Ishikawa (cell line): ENCODE measurements around the gene TUT1.

Experiments
- CEBPB ChIP-seq: IDR thresholded peaks from 2 replicates; pipeline ENCODE4 v1.6.1; 2012
- CREB1 ChIP-seq: IDR thresholded peaks from 2 replicates; pipeline ENCODE4 v1.6.1; 2012; ENCODE audit warnings: low read depth
- EGR1 ChIP-seq: IDR thresholded peaks from 2 replicates; pipeline ENCODE4 v1.6.1; 2012
- EP300 ChIP-seq: IDR thresholded peaks from 2 replicates; pipeline ENCODE4 v1.6.1; 2012; ENCODE audit warnings: borderline replicate concordance
- FOXM1 ChIP-seq: IDR thresholded peaks from 2 replicates; pipeline ENCODE4 v1.6.1; 2012; ENCODE audit warnings: low read depth, borderline replicate concordance
- MAX ChIP-seq: IDR thresholded peaks from 2 replicates; pipeline ENCODE4 v1.6.1; 2012
- NFIC ChIP-seq: IDR thresholded peaks from 2 replicates; pipeline ENCODE4 v1.6.1; 2012
- RAD21 ChIP-seq: IDR thresholded peaks from 2 replicates; pipeline ENCODE4 v1.6.1; 2012; ENCODE audit warnings: low read depth
- REST ChIP-seq: IDR thresholded peaks from 2 replicates; pipeline ENCODE4 v1.6.1; 2012; ENCODE audit warnings: low read depth, mild to moderate bottlenecking
- TAF1 ChIP-seq: IDR thresholded peaks from 2 replicates; pipeline ENCODE4 v1.6.1; 2012; ENCODE audit warnings: low read depth, mild to moderate bottlenecking
- TCF12 ChIP-seq: IDR thresholded peaks from 2 replicates; pipeline ENCODE4 v1.6.1; 2012; ENCODE audit warnings: low read depth
- TEAD4 ChIP-seq: IDR thresholded peaks from 2 replicates; pipeline ENCODE4 v1.6.1; 2012
- USF1 ChIP-seq: IDR thresholded peaks from 2 replicates; pipeline ENCODE4 v1.6.1; 2012
- YY1 ChIP-seq: IDR thresholded peaks from 2 replicates; pipeline ENCODE4 v1.6.1; 2012; ENCODE audit warnings: low read depth
- ZBTB7A ChIP-seq: IDR thresholded peaks from 2 replicates; pipeline ENCODE4 v1.6.1; 2012; ENCODE audit warnings: low read depth

The TUT1 gene

GRCh38 chr11:62542111-62542745 is 49.1 kb downstream of the TUT1 start:
- TF ChIP-seq EGR1 (no peak), TCF12 (no peak), MAX (no peak), EP300 (no peak), TAF1 (no peak), CEBPB (no peak), RAD21 (no peak), TEAD4 (no peak), YY1 (no peak), ZBTB7A (no peak), REST (no peak), CREB1 (no peak), NFIC (no peak), FOXM1 (no peak), USF1 (no peak)

- TF ChIP-seq TCF12, result no peak
- no peak for TF ChIP-seq CREB1
- TF ChIP-seq NFIC, result no peak
- TF ChIP-seq USF1, result no peak
- no peak for TF ChIP-seq EP300
- no peak for TF ChIP-seq YY1
- TF ChIP-seq MAX, result no peak
- TF ChIP-seq FOXM1, result no peak
- TF ChIP-seq CEBPB, result no peak
- TF ChIP-seq TAF1, result no peak
- no peak for TF ChIP-seq ZBTB7A
These were observed 50.3 kb downstream of the TUT1 start for GRCh38 chr11:62540804-62541701.

DNA sequence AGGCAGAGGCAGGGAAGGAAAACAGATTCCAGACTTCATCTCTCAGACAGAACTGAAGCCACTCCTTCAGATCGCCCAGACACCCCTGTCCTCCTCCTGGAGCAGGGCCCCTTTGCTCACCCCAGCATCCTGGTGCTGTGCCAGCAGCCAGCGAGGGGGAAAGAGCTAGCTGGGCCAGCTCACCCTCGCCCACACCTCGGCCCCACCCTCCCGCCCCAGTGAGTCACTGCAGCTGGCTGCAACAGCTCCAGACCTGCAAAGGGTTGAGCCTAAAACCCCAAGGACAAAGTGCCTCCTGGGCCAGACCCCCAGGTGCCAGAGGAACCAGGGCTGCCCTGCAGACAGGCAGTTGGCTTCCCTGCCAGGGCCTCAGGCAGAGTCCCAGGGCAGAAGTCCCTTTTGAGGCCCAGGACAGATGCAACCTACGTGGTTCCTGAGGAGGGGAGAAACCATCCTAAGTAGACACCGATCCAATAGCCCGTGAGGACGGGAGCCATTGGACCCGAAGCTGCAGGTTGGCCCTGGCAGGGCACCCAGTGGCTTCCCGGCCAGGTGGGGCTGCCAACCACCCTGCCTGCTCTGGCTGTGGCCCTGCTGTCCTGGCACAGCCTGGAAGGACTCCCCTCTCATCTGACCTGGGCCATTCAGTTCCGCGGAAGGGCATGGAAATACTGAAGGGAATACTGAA is 51.9 kb downstream of the TUT1 start:
- TF ChIP-seq TCF12, result no peak
- peak; percentile 84 for TF ChIP-seq NFIC
- TF ChIP-seq TEAD4, result no peak
- 0 out of 2 replicates have a peak, but pooled peaks have one; percentile 1 for TF ChIP-seq RAD21
- TF ChIP-seq EP300, result no peak; the same call in 1 of the 2 replicates
- 0 out of 2 replicates have a peak, but pooled peaks have one; percentile 22 for TF ChIP-seq ZBTB7A
- TF ChIP-seq CREB1, result no peak
- TF ChIP-seq YY1, result no peak
- no peak for TF ChIP-seq MAX
- no peak for TF ChIP-seq USF1
- TF ChIP-seq FOXM1, result no peak
- no peak for TF ChIP-seq TAF1

DNA sequence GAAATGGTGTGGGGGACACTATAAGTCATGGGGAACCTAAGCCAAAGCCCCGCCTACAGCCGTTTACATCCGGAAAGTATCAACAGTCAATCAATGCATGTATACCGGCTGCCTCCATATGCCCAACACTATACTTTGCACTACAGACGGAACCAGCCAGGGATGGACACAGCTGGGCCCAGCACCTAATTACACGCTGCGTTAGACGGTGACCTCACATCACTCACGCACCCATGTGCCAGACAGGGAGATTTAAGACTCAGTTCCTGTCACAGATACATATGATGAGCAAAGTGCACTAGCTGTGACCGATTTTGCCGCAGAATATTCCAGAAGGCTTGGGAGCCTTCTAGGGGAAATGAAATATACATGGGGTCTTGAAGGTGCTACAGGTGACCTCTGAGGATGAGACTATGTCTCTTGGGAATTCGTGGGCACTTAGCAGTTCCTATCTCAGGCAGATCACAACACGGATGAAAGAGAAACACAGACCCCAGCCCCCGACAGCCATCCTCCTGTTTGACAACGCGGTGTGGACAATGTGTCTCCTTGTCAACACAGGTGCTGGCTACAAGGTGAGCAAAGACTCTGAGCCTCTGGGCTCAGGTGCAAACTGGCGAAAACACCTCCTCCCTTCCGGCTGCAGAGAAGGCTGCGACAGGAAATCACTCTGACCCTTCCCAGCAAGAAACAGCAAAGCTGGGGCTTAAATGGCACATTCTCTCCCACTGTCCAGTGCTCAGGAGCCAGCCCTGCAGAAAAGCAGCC is 52.7 kb downstream of the TUT1 start:
- TF ChIP-seq YY1 (no peak), ZBTB7A (0 out of 2 replicates have a peak, but pooled peaks have one; percentile 19), RAD21 (no peak), MAX (no peak), NFIC (no peak), TAF1 (no peak)

DNA sequence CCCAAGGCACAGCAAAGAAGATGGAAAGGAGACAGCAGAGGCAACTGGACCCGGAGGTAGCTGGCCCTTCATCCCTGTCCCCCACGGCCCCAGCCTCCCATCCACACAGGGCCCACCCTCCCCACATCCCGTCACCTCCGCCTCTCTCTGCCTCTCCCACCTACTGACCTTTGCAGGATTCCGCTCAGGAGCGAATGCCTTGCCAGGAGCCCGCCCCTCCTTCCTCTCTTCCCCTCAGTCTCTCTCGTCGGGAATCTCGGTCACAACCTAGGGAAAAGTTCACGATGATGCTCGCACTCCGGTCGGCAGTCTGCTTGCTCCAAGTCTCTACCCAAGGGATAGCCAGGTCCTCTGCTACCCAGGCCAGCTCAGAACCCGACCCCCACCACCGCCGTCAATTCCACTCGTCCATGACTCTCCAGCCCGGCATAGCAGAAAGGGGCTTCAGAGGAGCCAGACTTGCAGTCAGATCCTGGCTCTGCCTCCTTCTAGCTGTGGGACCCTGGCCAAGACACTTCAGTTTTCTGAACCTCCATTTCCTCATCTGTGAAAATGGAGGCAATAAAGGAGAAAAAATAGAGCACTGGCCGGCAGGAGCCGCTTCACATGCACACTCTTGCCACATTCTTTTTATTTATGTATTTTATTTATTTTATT is 54.9 kb downstream of the TUT1 start:
- TF ChIP-seq NFIC (no peak), TAF1 (no peak)
